Astrocyte (in vitro differentiated cells and primary cell): ENCODE results near the gene KIF5A.
"Not testable (repeated sequence)": the region's sequence is repeated elsewhere in the genome, so short reads cannot be mapped to it uniquely, and the experiment has no call there.

Experiments used
- CTCF ChIP-seq: IDR thresholded peaks from 2 replicates; pipeline ENCODE4 v1.5.1; 2011; ENCODE audit warnings: low read depth, mild to moderate bottlenecking, inconsistent platforms, low read length, moderate library complexity; ENCODE audit not compliant: insufficient read depth
- EZH2 ChIP-seq: IDR thresholded peaks from 2 replicates; pipeline ENCODE4 v1.6.1; 2012; ENCODE audit warnings: mild to moderate bottlenecking, low read length, inconsistent platforms; ENCODE audit not compliant: insufficient read depth

DNA sequence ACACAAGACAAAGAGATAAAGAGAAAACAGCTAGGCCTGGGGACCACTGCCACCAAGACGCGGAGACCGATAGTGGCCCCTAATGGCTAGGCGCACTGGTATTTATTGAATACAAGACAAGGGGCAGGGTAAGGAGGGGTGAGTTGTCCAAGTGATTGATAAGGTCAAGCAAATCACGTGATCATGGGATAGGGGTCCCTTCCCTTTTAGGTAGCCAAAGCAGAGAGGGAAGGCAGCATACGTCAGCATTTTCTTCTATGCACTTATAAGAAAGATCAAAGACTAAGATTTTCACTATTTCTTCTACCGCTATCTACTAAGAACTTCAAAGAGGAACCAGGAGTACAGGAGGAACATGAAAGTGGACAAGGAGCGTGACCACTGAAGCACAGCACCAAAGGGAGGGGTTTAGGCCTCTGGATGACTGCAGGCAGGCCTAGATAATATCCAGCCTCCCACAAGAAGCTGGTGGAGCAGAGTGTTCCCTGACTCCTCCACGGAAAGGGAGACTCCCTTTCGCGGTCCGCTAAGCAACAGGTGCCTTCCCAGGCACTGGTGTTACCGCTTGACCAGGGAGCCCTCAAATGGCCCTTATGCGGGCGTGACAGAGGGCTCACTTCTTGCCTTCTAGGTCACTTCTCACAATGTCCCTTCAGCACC lies 39.2 kb downstream of the KIF5A start:
- not testable (repeated sequence) for TF ChIP-seq CTCF, EZH2
